Left lung (tissue), 10 donors: ENCODE data around the gene UBXN11. TPM values are rescaled to one million over a fixed set of nuclear protein-coding genes. Genes with fewer than 3 reads are reported as not detected.

Source experiments
- ATAC-seq: fragments of 200-7000 bp; cut with Tn5 transposase; one replicate; pipeline ENCODE4 v1.9.1; 2020; ENCODE audit warnings: moderate library complexity
- DNase-seq, 4 donors: peaks; one replicate each; pipeline ENCODE4 v3.0.0-alpha.2; 2013 to 2020
- H3K27ac ChIP-seq, 2 donors: fragments of 200-600 bp; sonication (generic) in 1 of 2; one replicate each; pipeline versions ENCODE4 v1.5.0 to v1.8.0; 2020 to 2021
- H3K27me3 ChIP-seq, 2 donors: fragments of 200-600 bp; sonication (generic) in 1 of 2; one replicate each; pipeline versions ENCODE4 v1.5.0 to v1.8.0; 2020 to 2021
- H3K36me3 ChIP-seq, 2 donors: fragments of 200-600 bp; sonication (generic) in 1 of 2; one replicate each; pipeline versions ENCODE4 v1.5.0 to v1.8.0; 2020 to 2021
- H3K4me1 ChIP-seq, 2 donors: fragments of 200-600 bp; one replicate each; pipeline ENCODE4 v1.8.0; 2021
- H3K4me3 ChIP-seq, 2 donors: fragments of 200-600 bp; sonication (generic) in 1 of 2; one replicate each; pipeline versions ENCODE4 v1.5.0 to v1.8.0; 2020 to 2021; ENCODE audit warnings: mild to moderate bottlenecking in 1 of 2
- H3K9me3 ChIP-seq, 2 donors: fragments of 200-600 bp; sonication (generic) in 1 of 2; one replicate each; pipeline versions ENCODE4 v1.5.0 to v1.8.0; 2020 to 2021
- intact Hi-C, 2 donors: fragments of 100-400 bp; cut with DNase I; formaldehyde crosslinking; loops; one replicate each; pipeline versions ENCODE4 v1.11.2 to v1.14.2; 2022
- polyA plus RNA-seq, 6 donors: library from polyadenylated mRNA; unstranded; fragments of 120-200 nt; gene quantifications; one replicate each; pipeline ENCODE4 v1.2.1, GENCODE V29; 2013; ENCODE audit not compliant: insufficient read length in 6 of 6
- total RNA-seq, 2 donors: library from RNA; stranded (reverse); fragmentation: NEBNext Ultra II Directional; extraction: Animal tissue kit (Norgen Biotek cat#: 25700); gene quantifications; one replicate each; pipeline ENCODE4 v1.2.1, GENCODE V29; 2021
- TF ChIP-seq, protein P1 (sequence below), 2 donors: fragments of 200-600 bp; sonication (generic) in 1 of 2; IDR thresholded peaks; one replicate each; pipeline versions ENCODE4 v1.5.0 to v1.8.0; 2021; ENCODE audit warnings: antibody characterized with exemption in 2 of 2
- donor health status: DM: no; HTN: yes; CAD: no.
- donor health status: DM: no; HTN: no; CAD: no.

UBXN11 gene
- total and polyA plus RNA-seq, 8 donors, result 23.0 to 43.1 (median 26.1) TPM

DNA sequence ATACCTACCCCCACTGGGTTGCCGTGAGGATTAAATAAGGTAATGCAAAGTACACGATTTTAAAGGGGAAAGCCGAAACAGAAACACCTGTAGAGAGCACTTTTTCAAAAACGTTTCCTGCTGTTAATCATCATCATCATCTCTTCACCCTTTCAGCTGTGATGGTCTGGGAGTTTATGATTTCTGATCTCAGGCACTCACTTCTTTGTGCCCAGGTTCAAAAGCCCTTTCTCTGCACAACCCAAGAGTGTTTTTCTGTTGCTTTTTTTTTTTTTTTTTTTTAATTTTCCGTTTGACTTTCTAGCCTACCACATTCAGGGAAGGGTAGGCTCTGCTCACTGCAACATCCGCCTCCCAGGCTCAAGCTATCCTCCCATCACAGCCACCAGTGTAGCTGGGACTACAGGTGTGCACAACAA lies 936 bp upstream of the UBXN11 start:
- no peak for ATAC-seq
- intact Hi-C loops, result no loop called here
- TF ChIP-seq, protein P1, sequence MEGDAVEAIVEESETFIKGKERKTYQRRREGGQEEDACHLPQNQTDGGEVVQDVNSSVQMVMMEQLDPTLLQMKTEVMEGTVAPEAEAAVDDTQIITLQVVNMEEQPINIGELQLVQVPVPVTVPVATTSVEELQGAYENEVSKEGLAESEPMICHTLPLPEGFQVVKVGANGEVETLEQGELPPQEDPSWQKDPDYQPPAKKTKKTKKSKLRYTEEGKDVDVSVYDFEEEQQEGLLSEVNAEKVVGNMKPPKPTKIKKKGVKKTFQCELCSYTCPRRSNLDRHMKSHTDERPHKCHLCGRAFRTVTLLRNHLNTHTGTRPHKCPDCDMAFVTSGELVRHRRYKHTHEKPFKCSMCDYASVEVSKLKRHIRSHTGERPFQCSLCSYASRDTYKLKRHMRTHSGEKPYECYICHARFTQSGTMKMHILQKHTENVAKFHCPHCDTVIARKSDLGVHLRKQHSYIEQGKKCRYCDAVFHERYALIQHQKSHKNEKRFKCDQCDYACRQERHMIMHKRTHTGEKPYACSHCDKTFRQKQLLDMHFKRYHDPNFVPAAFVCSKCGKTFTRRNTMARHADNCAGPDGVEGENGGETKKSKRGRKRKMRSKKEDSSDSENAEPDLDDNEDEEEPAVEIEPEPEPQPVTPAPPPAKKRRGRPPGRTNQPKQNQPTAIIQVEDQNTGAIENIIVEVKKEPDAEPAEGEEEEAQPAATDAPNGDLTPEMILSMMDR (IDR thresholded peaks at IDR 0.05), result no peak
- H3K27ac ChIP-seq, result peak overlapping the region in 1 of 2 donors; percentile 90
- no peaks in the 10 kb centered on the region for H3K9me3 ChIP-seq
- H3K27me3 ChIP-seq, result no peaks in the 10 kb centered on the region
- DNase-seq, result no peak
- H3K4me3 ChIP-seq, result peak overlapping the region in 1 of 2 donors; percentile 68
- H3K4me1 ChIP-seq, result peaks cover 0 to 53% of the 10 kb centered on the region in 2 donors
- no peaks in the 10 kb centered on the region for H3K36me3 ChIP-seq

DNA sequence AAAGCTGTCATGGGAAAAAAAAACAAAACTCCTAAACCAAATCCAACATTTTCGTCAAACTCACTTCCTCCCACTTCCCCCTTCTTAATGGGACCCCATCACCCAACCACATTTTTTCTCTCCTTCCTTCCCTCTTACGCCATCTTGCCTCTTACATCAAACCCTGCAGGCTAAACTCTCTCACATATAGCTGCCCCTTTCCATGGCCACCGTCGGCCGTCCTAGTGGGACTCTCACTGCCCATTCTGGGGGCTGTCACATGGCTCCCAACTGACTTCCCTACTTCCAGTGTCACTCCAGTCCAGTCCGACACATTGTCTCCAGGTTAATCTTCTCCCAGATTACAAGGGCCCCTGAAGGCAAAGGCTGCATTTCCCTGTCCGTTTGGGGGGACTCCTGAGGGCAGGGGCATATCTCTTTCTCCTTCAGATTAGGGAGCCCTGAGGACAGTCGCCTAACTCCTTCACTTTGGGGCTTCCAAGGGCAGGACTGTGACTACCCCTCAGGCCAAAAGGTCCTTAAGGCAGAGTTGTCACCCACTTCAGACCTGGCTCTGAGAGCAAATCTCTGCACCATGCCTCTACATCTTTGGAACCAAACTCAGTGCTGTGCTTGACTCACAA lies 658 bp downstream of the UBXN11 start:
- no peaks in the 10 kb centered on the region for H3K36me3 ChIP-seq
- DNase-seq (no peak), ATAC-seq (no peak)
- no peaks in the 10 kb centered on the region for H3K9me3 ChIP-seq
- peaks cover 0 to 53% of the 10 kb centered on the region in 2 donors for H3K4me1 ChIP-seq
- intact Hi-C loops, result no loop called here
- TF ChIP-seq, protein P1 (IDR thresholded peaks at IDR 0.05), result no peak
- H3K27ac ChIP-seq, result peak overlapping the region; percentile 69 to 90
- H3K4me3 ChIP-seq, result peak overlapping the region; percentile 68 to 81
- no peaks in the 10 kb centered on the region for H3K27me3 ChIP-seq

GRCh38 chr1:26302733-26303405 lies 3.6 kb downstream of the UBXN11 start:
- TF ChIP-seq, protein P1 (IDR thresholded peaks at IDR 0.05), result no peak
- no peak overlapping the region for H3K27ac ChIP-seq

DNA sequence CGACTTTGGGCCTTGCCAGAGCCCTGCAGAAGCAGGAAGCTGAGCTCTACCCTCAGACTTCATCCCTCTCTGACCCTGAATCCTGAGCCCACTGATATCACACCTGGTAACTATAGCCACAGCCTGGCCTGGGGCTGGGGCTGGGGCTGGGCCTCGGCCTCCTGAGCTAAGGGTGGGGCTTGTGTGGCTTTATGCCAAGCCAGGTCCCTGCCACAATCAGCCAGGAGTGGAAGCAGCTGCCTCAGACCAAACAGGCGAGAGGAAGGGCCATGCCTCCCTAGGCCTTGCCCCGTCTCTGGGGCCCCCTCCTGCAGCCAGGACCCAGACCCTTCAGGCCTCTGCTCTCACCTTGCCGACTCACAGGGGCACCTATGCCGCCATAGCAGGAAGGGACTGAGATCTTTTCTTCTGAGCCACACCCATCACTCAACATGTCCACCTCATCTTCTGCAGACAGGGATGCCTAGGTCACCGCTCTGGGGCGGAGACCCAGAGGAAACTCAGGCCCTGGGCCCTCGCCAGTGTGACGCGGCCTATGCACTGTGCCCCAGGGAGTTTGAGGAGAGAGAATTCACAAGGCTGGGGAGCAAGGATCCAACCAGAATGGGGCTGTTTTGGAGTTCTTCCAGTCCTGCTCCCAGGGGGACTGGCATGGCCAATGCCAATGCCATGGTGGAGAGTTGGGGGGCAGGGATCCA lies 5.7 kb downstream of the UBXN11 start:
- no peak for DNase-seq
- no peaks in the 10 kb centered on the region for H3K9me3 ChIP-seq
- H3K36me3 ChIP-seq, result peaks cover 0 to 19% of the 10 kb centered on the region in 2 donors
- peaks cover 0 to 38% of the 10 kb centered on the region in 2 donors for H3K4me1 ChIP-seq
- no peaks in the 10 kb centered on the region for H3K27me3 ChIP-seq
- H3K4me3 ChIP-seq, result no peak overlapping the region
- H3K27ac ChIP-seq, result no peak overlapping the region
- no peak for ATAC-seq
- intact Hi-C loops, result no loop called here
- TF ChIP-seq, protein P1 (IDR thresholded peaks at IDR 0.05), result no peak

More at GRCh38 chr1:26302733-26303405, 3.6 kb downstream of the UBXN11 start:
- Histone ChIP-seq H3K36me3 (no peaks in the 10 kb centered on the region), H3K4me1 (peaks cover 0 to 51% of the 10 kb centered on the region in 2 donors), H3K27me3 (no peaks in the 10 kb centered on the region), H3K9me3 (no peaks in the 10 kb centered on the region), H3K4me3 (no peak overlapping the region)
- intact Hi-C loops, result no loop called here
- DNase-seq, result no peak
- no peak for ATAC-seq

- Histone ChIP-seq H3K4me1 (peaks cover 0 to 16% of the 10 kb centered on the region in 2 donors), H3K9me3 (no peaks in the 10 kb centered on the region), H3K27me3 (no peaks in the 10 kb centered on the region), H3K4me3 (no peak overlapping the region), H3K27ac (no peak overlapping the region), H3K36me3 (peaks cover 0 to 24% of the 10 kb centered on the region in 2 donors)
- TF ChIP-seq, protein P1 (IDR thresholded peaks at IDR 0.05), result no peak
- intact Hi-C loops, result no loop called here
- ATAC-seq, result no peak
- no peak for DNase-seq
Measured at GRCh38 chr1:26297791-26298124, 8.7 kb downstream of the UBXN11 start.
